HG03520 (cell line): Measurements from ENCODE around the gene GRIK1.

Experiments used
- ATAC-seq: cut with Tn5 transposase; IDR thresholded peaks from one replicate; pipeline ENCODE4 v1.9.1; 2021; ENCODE audit warnings: mild to moderate bottlenecking, moderate library complexity; ENCODE audit not compliant: unreplicated experiment

The GRIK1 gene

DNA sequence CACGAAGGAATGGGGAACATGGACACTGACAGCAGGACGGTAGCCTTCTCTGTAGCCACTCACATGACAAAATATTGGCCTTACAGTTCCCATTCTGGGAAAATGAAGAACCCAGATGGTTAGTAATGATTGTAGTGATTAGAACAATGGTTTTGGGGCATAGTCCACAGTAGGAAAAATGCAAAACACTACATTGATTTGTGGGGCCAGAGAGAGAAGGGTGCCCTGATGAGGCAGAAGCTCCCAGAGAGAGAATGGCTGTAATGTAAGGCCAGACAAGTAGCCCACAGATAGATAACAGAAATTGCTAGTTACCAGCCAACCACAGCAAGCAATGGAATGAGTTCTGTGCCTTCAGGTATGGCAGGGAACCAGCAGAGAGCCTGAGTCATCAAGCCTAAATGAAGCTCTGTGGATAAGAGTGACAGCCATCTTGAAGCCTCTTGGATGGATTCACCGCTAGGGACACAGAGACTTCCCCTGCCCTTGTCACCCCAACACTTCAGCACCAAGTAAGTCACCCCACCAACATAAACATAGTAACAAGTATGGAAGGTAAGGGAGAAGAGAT lies 435.0 kb downstream of the GRIK1 start:
- ATAC-seq: no peak

DNA sequence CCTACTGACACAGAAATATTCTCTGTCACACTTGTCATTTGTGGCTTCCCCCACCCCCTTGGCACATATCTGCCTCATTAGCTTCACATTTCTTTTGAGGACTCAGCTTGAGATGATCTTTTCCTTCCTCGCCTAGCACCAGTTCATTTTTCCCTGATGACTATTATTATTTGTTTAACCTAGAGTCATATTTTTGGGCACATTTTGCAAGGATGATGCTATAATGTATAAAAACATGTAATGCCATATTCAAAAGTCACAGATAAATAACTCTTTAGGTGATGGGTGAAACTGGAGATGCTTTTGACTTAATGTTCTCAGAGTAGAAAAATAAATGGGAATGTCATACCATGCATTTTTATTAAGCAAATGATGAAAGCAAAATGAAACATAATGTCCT lies 438.3 kb downstream of the GRIK1 start:
- no peak for ATAC-seq

DNA sequence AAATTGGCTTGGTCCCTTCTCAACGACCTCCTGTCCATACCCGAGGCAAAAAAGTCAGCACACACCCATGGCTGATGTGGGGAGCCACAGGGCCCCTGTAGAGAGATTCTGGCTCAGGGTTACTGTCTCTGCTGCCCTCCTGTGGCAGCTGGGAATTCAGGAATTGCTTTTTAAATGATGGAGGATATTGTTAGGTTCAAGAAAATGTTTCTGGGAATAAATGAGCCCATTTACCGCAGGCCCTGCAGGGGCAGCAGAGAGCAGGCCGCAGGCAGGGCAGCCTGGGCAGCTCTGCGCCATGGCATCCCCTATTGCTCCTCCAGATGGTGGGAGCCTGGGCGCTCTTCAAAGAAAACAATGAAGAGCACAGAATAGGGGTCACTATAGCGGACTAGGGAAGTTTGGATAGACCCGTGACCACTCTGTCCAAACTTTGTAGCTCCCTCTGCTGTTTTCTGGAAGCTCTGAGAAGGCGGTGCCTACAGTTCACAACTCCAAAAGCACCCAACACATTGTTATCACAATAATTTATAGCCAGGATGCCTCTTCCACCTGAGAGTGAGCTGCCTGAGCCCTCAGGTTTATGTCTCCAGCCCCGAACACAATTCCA lies 440.0 kb downstream of the GRIK1 start:
- no peak for ATAC-seq

DNA sequence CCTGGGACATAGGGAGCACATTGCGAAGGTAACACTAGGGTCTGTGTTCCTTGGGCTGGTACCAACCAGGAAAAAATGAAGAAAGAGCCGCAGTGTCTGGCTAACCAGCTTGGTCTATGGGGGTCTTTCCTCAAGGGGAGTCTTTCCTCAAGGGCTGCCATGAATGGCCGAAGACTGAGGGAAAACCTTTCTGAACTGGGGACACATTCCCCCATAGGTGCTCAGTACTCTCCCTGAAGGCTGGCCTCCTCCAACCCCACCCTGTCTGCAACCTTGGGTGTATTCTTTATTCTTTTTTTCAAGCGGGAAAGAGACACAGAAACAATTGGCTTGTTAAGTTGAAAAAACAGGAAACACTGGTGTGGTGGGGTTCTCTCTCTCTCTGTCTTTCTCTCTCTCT lies 440.6 kb downstream of the GRIK1 start:
- no peak for ATAC-seq

DNA sequence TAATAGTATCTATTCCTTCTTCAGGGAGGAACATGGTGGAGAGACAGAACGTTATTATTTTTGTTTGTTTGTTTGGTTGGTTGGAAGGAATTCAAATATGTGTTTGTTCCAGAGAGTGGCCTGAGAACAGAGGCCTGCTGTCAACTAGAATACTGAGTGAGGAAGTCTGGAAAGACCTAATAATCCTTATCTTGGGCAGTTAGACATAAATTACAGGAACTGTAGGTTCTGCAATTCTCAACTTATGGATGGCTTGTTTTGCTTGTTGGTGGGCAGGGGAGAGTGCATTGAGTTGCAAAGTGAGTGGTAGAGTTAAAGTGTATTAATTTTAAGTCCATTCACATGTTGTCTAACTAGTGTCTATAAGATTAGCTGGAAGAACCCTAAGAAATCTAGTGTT lies 443.5 kb downstream of the GRIK1 start:
- ATAC-seq: no peak

DNA sequence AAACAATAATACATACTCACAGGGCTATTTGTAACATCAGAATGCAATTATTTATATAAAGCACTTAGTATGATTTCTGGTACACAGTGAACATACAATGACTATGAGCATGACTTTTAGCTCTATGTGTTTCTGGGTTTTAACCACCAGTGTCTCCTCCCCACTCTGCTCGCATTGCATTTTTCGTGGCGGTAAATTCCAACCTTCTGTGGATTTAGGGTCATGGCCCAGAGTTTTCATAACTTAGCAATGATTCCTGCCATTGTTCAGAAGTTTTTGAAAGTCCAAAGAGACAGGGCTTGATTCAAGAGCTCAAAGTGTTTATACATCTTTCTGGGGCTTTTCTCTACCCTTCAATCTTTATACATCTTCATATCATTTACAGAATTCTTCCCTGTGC lies 449.8 kb downstream of the GRIK1 start:
- ATAC-seq: no peak

DNA sequence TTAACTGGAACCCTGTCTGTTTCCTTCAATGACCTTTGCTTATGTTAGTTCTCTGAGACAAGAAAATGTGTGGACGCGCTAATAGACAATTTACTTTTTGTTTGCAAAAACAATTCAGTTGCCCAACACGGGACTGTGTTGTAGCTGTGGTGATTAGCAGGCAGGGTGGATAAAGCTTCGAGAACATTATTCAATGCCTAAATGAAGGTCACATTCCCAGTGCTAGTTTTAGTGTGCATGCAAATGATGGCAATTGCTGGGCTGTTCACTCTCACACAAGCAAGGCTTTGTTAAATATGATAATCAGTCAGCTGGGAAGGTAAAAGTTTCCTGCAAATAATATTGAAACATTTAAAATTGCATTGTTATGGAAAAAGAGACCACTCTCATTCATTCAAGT lies 452.6 kb downstream of the GRIK1 start:
- no peak for ATAC-seq
